Measurements from ENCODE around the gene RAB44.

GRCh38 chr6:36753671-36754405 lies 56.2 kb downstream of the RAB44 start:
- TF ChIP-seq CTCF (IDR thresholded peaks at IDR 0.05) (no peak), POLR2AphosphoS5 (IDR thresholded peaks at IDR 0.05) (no peak)
